Choroid plexus epithelial cell (primary cell): ENCODE measurements around the gene PRTFDC1.

Experiments used
- DNase-seq: peaks from one replicate; pipeline ENCODE4 v3.0.0-alpha.2; 2010; ENCODE audit warnings: low read depth
- H3K4me3 ChIP-seq: 2 replicates; pipeline ENCODE4 v1.5.1; 2011; ENCODE audit warnings: low read depth, mild to moderate bottlenecking, control low read depth, low read length, moderate library complexity
- TF ChIP-seq, protein P1 (sequence below): conservative IDR thresholded peaks from 2 replicates; pipeline ENCODE4 v1.5.1; 2011; ENCODE audit warnings: low read depth, mild to moderate bottlenecking, control low read depth, inconsistent platforms, low read length, moderate library complexity

The PRTFDC1 gene

DNA sequence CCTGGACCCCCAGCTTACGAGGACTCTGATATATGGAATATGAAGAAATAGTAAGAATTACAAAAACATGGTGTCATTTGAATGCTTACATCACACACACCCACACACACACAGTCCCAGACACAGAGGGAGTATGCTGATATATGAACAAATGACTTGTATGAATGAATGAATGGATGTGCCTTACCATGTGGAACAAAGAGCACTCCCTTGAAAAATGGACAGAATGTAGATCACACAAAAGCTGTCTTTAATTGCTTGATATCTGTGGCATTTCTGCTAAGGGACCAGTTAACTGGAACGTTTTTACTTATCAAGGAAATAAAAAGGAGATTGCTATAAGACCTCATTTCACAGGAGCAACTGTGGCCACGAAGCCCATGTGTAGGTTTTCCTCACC lies 46.0 kb downstream of the PRTFDC1 start:
- H3K4me3 ChIP-seq = no peak overlapping the region
- TF ChIP-seq, protein P1, sequence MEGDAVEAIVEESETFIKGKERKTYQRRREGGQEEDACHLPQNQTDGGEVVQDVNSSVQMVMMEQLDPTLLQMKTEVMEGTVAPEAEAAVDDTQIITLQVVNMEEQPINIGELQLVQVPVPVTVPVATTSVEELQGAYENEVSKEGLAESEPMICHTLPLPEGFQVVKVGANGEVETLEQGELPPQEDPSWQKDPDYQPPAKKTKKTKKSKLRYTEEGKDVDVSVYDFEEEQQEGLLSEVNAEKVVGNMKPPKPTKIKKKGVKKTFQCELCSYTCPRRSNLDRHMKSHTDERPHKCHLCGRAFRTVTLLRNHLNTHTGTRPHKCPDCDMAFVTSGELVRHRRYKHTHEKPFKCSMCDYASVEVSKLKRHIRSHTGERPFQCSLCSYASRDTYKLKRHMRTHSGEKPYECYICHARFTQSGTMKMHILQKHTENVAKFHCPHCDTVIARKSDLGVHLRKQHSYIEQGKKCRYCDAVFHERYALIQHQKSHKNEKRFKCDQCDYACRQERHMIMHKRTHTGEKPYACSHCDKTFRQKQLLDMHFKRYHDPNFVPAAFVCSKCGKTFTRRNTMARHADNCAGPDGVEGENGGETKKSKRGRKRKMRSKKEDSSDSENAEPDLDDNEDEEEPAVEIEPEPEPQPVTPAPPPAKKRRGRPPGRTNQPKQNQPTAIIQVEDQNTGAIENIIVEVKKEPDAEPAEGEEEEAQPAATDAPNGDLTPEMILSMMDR = no peak
- no peak for DNase-seq

DNA sequence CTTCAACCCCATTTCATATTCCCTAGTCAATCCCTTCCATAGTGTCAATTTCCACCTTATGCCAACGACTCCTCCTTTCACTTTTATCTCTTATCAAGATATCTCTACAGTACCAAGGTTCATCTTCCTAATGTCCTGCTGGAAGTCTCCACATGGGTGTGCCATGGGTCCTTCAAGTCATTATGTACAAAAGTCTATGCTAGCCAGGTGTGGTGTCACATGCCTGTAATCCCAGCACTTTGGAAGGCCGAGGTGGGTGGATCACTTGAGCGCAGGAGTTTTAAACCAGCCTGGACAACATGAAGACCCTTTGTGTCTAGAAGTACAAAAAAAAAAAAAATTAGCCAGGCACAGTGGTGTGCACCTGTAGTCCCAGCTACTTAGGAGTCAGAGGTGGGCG lies 47.6 kb downstream of the PRTFDC1 start:
- TF ChIP-seq, protein P1 = no peak
- no peak for DNase-seq
- H3K4me3 ChIP-seq = no peak overlapping the region

DNA sequence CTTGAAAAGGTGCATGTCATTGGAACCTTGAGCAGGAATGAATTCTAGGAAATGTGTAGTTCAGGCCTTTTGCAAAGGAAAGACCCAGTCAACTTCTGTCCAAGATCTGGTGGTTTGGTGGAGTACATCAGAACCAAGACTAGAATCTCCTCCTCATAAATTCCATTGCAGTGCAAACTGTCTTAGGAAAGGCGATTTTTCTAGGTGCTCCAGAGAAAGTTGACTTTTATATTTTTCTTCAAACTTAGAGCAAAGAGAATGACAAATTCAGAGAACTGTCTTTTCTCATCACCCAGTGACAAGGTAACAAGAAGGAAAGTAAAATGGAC lies 50.0 kb downstream of the PRTFDC1 start:
- no peak for DNase-seq
- no peak overlapping the region for H3K4me3 ChIP-seq
- TF ChIP-seq, protein P1 = no peak

DNA sequence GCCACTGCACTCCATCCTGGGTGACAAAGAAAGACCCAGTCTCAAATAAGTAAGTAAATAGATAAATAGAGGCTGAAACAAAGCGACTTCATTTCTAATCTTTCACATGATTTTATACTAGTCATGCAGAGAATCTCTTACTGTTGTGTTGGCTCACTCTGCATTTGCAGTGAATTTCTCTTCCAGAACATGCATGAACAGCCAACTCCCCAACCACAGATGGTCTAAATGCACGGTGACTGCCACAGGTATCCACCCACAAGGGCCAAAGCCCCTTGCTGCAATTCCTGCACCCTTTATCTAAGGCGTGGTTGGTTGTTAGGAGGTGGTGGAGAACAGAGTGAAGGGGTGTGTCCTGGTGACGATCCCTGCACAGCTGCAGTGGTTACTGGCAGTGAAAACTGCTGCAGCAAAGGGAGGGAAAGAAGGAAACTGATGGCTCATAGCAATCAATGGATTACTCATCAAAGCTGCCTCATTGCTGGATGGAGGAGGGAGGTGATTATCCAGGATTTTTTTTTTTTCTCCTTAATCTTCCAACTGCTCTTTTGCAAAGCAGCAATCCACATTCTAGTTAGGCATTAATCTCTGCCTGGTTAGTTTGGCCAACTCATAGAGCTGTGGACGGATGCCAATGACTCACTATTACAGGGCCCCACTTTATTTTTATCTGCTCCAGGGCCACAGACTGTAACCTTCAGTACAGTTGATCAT lies 50.6 kb downstream of the PRTFDC1 start:
- DNase-seq = peak; percentile 71
- TF ChIP-seq, protein P1 = no peak

DNA sequence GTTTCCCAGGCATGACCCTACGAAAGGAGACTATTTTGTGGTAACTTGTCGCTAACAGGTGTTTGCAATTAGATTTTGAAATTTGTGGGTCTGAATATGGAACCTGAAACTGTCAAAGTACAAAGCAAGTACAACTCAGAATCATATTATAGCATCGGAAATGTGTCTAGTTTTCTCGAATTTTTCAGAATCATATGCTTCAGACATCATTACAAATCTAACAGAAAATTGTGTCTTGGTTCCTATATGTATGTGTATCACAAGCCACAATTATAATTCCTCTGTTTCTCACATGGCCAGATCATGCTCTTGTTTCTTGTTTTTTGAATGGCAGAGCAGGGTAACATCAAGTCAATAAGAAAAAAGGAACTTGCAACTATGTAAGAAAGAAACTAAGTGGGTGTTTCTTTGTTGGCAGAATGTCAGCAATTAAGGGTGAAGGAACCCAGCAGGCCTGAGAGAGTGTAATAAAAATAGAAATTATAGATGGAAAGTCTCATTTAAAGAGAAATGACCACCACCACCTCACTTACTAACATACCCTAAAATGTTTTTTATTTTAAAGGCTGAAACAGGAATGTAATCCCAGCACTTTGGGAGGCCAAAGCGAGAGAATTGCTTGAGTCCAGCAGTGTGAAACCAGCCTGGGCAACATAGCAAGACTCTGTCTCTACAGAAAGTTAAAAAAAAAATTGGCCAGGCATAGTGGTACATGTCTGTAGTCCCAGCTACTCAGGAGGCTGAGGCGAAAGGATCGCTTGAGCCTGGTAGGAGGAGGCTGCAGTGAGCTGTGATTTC lies 51.3 kb downstream of the PRTFDC1 start:
- H3K4me3 ChIP-seq = no peak overlapping the region
- TF ChIP-seq, protein P1 = no peak
- peak; percentile 25 for DNase-seq

More for the DNA sequence above, 50.6 kb downstream of the PRTFDC1 start:
- no peak overlapping the region for H3K4me3 ChIP-seq

DNA sequence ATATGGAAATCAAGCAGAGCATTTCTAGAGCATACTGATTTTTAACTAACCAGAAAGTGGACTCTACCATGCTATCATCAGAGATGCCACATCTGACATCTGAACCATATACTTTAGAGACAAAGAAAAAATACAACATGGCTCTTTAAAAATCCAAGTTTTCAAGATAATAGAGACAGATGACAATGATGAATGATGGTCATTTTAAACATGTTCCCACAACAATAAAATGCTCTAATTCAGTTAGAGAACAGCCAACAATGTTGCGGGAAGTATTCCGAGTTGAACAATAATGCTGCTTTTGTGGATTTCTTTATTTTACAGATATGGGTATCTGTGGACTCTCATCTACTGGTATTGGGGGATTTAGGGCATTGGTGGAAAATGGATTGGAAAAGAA lies 52.8 kb downstream of the PRTFDC1 start:
- no peak overlapping the region for H3K4me3 ChIP-seq
- TF ChIP-seq, protein P1 = no peak
- no peak for DNase-seq

DNA sequence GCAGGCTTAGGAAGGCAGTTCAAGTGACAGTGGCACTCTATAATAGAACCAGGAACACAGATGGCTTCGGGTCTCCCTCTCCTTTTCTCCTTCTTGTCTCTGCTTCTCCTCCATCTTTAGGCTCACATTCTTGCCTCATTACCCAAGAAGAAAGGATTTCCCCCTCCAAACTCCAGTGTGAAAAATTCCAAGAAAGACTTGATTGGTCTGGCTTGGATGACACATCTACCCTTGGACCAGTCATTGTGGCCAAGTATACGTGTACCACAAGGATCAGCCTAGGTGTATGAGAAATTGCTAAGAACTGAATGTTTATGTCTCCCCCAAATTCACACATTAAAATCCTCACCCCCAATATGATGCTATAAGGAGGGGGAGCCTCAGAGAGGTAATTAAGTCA lies 53.9 kb downstream of the PRTFDC1 start:
- DNase-seq = no peak
- TF ChIP-seq, protein P1 = no peak
- no peak overlapping the region for H3K4me3 ChIP-seq
